Astrocyte of the spinal cord (primary cell): ENCODE data around the gene DEK.
A peak's percentile ranks its signal among the peaks of the same experiment; 100 is the strongest.
"Not testable (repeated sequence)": the region's sequence is repeated elsewhere in the genome, so short reads cannot be mapped to it uniquely, and the experiment has no call there.

Source experiments
- DNase-seq: peaks from one replicate; pipeline ENCODE4 v3.0.0; 2011; ENCODE audit warnings: low read depth, low spot score
- H3K4me3 ChIP-seq: 2 replicates; pipeline ENCODE4 v1.5.1; 2011; ENCODE audit warnings: low read depth, mild to moderate bottlenecking, low read length, moderate library complexity
- CTCF ChIP-seq: IDR thresholded peaks from 2 replicates; pipeline ENCODE4 v1.5.1; 2012; ENCODE audit warnings: low read depth, mild to moderate bottlenecking, low read length, inconsistent platforms
- in situ Hi-C: cut with HindIII; loops from 2 replicates; pipeline ENCODE4 v1.10.0; 2017; ENCODE audit warnings: low sequenced_read_pairs

DEK gene

GRCh38 chr6:18226451-18227105 lies 37.8 kb downstream of the DEK start:
- in situ Hi-C loops, H3K4me3 ChIP-seq: not testable (repeated sequence)
- peak; percentile 88 for DNase-seq

- H3K4me3 ChIP-seq: no peak overlapping the region
- in situ Hi-C loops: no loop called here
- no peak for DNase-seq
- TF ChIP-seq CTCF: no peak
Observed at GRCh38 chr6:18221288-18221615, 43.1 kb downstream of the DEK start.

- H3K4me3 ChIP-seq: no peak overlapping the region
- no peak for DNase-seq
- no peak for TF ChIP-seq CTCF
- in situ Hi-C loops: no loop called here
Observed at GRCh38 chr6:18219591-18219990, 44.7 kb downstream of the DEK start.

GRCh38 chr6:18218233-18218632 lies 46.1 kb downstream of the DEK start:
- TF ChIP-seq CTCF: no peak
- DNase-seq: no peak
- H3K4me3 ChIP-seq: no peak overlapping the region
- in situ Hi-C loops: no loop called here

GRCh38 chr6:18216411-18216810 lies 47.9 kb downstream of the DEK start:
- peak; percentile 73 for DNase-seq
- TF ChIP-seq CTCF: no peak
- no peak overlapping the region for H3K4me3 ChIP-seq
- in situ Hi-C loops: no loop called here

- H3K4me3 ChIP-seq: no peak overlapping the region
- no peak for TF ChIP-seq CTCF
- DNase-seq: no peak
- in situ Hi-C loops: no loop called here
Observed at GRCh38 chr6:18215436-18215835, 48.9 kb downstream of the DEK start.

GRCh38 chr6:18214003-18214402 lies 50.3 kb downstream of the DEK start:
- no peak overlapping the region for H3K4me3 ChIP-seq
- TF ChIP-seq CTCF: no peak
- in situ Hi-C loops: no loop called here
- no peak for DNase-seq
